GM21515 (cell line): ENCODE measurements around the gene IGF1.
"Not testable (repeated sequence)": the region's sequence is repeated elsewhere in the genome, so short reads cannot be mapped to it uniquely, and the experiment has no call there.

Source experiments
- ATAC-seq: cut with Tn5 transposase; IDR thresholded peaks from one replicate; pipeline ENCODE4 v1.9.1; 2021; ENCODE audit not compliant: unreplicated experiment

The IGF1 gene

DNA sequence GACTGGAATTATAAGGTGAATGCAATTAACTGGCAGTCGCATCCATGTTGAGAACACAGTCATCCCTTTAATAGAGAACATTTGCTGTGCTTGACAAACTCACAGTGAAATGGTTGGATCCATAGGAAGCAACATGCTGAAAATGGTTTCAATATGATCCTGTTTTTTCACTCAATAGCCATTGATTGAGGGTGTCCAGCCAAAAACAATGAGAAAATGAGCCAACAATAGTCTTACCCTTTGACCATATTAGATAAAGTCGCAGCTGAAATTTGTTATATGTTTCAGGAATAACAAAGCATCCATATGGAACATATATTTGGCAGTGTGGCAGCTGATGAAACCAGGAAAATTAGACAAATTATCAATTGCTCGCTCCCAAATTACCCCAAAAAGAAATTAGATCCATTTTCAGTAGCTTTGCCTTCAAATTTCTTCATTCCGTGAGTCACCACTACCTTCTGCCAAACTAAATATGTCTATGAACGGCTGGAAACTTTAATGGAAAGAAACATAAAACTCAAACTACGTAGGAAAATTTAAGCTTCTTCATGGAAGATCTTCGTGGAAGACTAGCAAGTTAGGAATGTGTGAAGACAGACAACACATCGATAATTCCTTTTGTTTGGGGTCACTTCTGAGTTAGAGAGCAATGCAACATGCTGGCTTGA, 17.4 kb downstream of the IGF1 start:
- no peak for ATAC-seq

- ATAC-seq = no peak
Observed at GRCh38 chr12:102462386-102462785, 18.0 kb downstream of the IGF1 start.

DNA sequence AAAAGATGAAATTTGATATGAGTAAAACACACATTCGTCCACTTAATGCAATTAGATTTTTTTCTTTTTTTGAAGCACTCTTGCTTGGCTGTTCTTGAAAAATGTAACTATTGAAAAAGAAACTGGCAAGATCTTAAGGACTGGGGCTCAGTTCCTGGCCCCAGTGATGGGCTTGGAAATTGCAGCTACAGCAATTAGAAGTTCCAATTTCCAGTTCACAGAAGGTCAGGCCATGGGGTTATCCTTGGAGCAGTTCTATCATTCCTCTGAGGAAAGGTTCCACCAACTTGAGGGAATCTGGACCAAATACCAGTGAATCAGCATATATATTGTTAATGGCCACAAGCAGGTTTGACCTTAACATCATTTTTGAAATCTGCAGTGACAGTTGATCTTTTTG, 18.9 kb downstream of the IGF1 start:
- ATAC-seq = no peak

DNA sequence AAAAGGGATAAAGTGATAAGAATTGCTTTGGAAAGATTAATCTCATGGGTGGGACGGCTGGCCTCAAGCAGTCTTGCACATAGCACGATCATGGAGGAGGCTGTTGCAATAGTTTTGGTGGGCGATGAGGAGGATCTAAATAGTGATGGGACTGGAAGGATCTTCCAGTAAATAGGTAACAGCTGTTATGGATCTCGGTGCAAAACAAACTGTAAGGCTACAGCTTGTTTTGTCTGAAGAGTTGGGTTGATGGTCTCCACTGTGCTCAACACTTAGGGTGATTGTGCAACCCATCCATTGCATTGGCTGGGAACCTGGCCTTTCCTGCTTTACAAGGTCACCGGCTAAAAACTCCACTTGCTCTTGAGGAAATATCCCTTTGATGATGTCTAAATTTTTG, 21.0 kb downstream of the IGF1 start:
- no peak for ATAC-seq

DNA sequence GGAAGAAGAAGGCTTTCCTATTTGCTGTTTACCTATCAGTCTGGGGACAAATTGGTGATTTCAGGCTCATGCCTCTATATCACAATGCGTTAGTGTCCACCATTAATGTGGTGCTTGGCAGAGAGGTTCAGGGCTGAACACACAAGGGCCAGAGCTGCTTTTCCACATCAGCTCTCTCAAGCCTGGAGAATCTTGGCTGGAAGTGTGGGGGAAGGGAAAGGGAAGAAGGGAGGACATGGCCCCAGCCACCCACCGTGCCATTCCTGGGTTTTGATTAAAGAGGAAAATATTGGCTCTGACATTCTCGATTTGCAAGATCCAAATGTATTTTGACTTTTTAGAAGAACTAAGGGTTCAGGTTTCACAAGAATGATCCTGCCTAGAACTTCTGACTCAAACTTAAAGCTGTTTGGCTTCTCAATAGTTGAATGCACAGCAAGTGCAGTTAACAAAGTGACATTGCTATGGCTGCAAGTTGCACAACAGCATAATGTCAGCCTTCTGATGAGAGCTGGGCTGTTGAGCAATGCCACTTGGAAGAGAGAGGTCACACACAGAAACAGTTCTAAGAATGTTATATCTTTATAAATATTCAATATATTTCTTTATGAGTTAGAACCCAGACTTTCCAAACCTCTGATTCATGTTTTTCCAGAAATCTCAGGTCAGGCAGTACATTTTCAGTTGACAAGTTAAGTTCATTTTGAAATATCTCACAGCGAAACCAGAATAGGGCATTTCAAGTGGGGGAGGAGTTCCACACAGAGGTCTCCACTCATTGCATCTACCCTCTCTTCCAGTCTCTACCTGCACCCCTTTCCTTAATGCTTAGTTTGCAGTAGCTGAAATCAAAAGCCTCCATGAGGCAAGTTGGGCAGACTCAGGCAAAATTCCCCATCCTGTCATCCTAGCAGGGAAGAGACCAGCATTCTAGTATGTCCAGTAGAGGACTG, 25.3 kb downstream of the IGF1 start:
- no peak for ATAC-seq

- ATAC-seq = no peak
Observed at GRCh38 chr12:102454330-102454729, 26.0 kb downstream of the IGF1 start.

GRCh38 chr12:102452605-102453004, 27.8 kb downstream of the IGF1 start:
- no peak for ATAC-seq

GRCh38 chr12:102449018-102449417, 31.3 kb downstream of the IGF1 start:
- not testable (repeated sequence) for ATAC-seq

- ATAC-seq = not testable (repeated sequence)
Observed at GRCh38 chr12:102447426-102447825, 32.9 kb downstream of the IGF1 start.

- ATAC-seq = no peak
Observed at GRCh38 chr12:102444707-102445106, 35.7 kb downstream of the IGF1 start.

- ATAC-seq = no peak
Observed at GRCh38 chr12:102444093-102444492, 36.3 kb downstream of the IGF1 start.

DNA sequence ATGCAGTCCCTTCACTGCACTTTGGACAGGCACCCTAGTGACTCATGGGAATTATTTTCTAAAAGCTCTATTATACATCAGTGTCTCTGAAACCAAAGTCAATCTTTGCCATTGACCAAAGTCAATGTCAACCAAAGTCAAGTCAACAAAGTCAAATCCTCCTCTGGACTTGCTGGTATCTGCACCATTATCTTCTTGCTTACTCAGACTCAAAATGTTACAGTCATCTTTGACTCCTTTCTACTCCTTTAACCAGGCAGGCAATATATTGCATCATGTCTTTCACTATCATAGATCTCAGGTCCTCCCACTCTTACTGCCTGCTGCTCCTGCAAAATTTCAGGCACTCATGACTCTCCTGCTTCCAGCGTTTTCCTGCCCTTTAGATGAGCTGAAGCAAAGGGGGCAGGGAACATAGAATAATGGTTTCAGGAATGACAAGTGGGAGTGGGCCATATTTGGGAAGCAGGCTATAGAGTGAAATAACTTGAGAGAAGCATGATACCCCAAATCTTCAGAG, 39.2 kb downstream of the IGF1 start:
- ATAC-seq = no peak

DNA sequence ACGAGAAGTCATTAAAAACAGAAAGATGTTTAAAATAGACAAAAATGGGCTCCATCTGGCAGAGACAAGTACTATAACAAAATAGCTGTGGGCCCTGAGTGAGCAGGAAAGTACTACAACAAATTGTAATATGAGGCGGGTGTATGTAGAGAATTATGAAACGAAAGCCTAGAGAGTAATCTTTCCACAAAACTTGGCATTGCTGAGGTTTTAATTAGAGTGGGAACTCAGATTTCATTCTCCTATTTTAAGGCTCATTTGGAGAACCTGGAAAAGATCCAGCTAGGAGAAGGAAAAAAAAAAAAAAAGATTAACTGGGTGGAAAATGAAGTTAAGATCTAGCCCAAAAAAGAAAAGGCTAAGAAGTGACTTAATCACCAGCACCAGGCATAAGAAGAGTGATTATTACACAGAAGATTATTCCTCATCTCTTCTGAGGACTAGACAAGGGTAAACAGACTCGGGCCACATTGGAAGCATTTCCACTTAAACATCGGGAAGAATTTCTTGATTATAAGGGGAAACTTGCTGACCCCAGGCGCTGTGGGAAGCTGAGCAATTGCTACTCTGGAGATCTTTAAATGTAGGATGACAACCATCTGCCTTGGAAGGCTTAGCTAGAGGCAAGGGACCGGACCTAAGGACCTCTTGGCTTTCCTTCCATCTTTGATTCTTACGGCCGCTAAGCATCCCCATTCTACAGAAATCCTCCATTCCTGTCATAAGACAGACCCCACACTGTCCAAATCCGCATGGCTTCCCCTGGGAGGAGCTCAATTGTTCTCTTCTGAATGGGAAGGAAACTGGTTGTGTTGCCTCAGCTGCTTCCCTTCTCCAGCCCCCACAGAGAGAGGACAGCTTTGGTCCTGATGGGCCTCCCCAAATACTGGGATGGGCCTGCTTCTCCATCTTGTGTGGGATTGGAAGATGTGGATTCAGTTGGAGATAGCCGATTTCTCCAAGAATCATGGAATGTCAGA, 40.6 kb downstream of the IGF1 start:
- no peak for ATAC-seq

DNA sequence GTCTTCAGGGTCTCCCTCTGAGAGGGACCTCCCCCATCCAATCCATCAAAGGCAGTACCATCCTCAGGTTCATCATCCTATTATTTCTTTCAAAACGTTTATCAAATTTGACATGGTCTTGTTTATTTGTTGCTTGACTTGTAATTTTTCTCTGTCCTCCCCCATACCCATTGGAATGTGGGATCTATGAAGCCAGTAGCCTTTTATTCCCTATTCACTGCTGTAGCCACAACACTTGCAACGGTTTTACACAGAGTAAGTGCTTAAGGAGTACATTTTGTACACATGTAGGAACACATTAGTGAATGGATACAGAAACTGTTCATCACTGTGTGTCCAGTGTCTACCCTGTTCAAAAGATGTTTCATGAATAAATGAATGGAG, 41.5 kb downstream of the IGF1 start:
- no peak for ATAC-seq

GRCh38 chr12:102438047-102438826, 42.1 kb downstream of the IGF1 start:
- ATAC-seq = no peak

DNA sequence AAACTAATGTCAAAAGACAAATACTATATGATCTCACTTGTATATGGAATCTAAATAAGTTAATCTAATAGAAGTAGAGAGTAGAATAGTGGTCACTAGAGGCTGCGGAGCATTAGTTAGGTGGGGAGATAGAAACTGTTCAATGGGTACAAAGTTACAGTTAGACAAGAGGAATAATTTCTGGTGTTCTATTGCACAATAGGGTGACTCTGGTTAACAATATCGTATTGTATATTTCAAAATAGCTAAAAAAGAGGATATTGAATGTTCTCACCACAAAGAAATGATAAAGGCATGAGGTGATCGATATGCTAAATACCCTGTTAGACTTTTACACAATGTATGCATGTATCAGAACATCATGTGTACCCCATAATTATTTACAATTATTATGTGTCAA, 42.9 kb downstream of the IGF1 start:
- ATAC-seq = no peak

DNA sequence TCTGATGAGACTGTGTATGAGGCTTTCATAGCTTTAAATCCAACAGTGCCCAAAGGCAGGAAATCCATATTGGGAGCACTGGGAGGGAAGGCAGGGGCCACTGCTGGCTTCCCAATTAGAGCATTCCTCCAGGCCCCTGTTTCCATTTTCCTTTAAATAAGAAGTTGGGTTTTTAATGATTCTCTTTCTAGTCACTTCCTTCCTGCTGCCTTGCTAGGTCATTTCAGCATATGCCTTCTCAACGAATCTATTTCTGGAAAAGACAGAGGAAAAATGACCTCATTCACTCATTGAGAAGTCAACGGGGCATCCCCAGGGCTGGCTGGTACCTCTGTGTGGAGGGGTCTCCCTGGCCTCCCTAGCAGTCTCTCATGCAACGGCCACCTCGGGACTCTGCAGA, 43.5 kb downstream of the IGF1 start:
- ATAC-seq = no peak

- ATAC-seq = no peak
Observed at GRCh38 chr12:102435827-102436436, 44.4 kb downstream of the IGF1 start.

DNA sequence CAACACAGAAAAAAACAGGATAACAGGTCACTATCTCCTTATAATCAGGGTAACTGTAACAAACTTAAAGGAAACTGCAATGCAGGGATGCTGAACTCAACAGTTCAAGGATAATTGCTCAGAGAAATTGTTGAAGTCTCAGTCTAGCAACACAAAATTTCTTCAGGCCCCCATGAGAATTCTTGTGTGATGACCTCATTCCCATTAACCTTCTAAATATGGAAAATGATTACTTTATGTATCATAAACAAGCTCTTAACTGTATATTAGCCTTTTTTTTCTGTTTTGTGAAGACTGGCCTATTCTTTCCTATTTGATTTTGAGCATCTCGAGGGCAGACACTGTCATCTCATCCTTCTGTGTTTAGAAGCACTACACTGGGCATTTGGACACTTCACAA, 47.1 kb downstream of the IGF1 start:
- no peak for ATAC-seq

GRCh38 chr12:102430661-102431060, 49.7 kb downstream of the IGF1 start:
- ATAC-seq = no peak
